ENCODE results near the gene TTC9. TPM values are rescaled to one million over a fixed set of nuclear protein-coding genes. Genes with fewer than 3 reads are reported as not detected.

The TTC9 gene
- total and polyA plus RNA-seq, 9 of the 15 experiments (the other 6 are each of a cell fraction or from before 2014, with no cell fraction given): 0.07 TPM; not detected in 8

- TF ChIP-seq, protein P1, sequence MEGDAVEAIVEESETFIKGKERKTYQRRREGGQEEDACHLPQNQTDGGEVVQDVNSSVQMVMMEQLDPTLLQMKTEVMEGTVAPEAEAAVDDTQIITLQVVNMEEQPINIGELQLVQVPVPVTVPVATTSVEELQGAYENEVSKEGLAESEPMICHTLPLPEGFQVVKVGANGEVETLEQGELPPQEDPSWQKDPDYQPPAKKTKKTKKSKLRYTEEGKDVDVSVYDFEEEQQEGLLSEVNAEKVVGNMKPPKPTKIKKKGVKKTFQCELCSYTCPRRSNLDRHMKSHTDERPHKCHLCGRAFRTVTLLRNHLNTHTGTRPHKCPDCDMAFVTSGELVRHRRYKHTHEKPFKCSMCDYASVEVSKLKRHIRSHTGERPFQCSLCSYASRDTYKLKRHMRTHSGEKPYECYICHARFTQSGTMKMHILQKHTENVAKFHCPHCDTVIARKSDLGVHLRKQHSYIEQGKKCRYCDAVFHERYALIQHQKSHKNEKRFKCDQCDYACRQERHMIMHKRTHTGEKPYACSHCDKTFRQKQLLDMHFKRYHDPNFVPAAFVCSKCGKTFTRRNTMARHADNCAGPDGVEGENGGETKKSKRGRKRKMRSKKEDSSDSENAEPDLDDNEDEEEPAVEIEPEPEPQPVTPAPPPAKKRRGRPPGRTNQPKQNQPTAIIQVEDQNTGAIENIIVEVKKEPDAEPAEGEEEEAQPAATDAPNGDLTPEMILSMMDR (IDR thresholded peaks at IDR 0.05 in 2 of 3, conservative IDR thresholded peaks at IDR 0.05 in 1 of 3; ENCODE audit: insufficient read depth in 2 of 3, low read depth in 1 of 3, low read length in 3 of 3): peak; percentile 37 to 59 (median 55); a peak in 5 of 6 replicates
These were observed 19.5 kb upstream of the TTC9 start (continued) for GRCh38 chr14:70622111-70622712.

DNA sequence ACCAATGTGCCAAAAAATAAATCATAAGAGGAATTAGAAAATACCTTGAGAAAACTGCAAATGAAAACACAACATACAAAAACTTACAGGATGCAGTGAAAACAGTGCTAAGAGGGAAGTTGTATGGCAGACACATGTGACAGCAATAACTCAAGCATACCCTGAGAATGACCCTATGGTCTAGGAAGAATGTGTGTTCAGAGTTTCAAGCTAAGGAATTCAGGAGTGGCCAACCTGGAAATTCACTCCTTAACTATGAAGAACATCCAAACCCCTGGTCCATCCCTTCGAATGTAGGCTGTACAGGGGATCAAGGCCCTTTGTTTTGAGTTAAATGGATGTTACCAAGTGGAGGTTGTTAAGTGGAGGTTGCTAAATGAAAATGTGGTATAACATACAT lies 16.7 kb upstream of the TTC9 start:
- FAIRE-seq: no peak
- POLR2A ChIA-PET: no interaction called here
- Histone ChIP-seq H3K4me2 (ENCODE audit: insufficient read depth, low read length) (no peak overlapping the region), H3K4me3 (no peak overlapping the region), H3K9me3 (replicated peaks; ENCODE audit: control insufficient read depth, insufficient read depth, low read depth, low read length) (no peaks in the 10 kb centered on the region), H3K36me3 (ENCODE audit: control insufficient read depth, insufficient read depth, low read length) (no peaks in the 10 kb centered on the region), H3K27me3 (ENCODE audit: control insufficient read depth in 2 of 2, insufficient read depth in 2 of 2, low read length in 2 of 2) (no peaks in the 10 kb centered on the region), H4K20me1 (replicated peaks; ENCODE audit: control insufficient read depth, insufficient read depth, low read length) (no peaks in the 10 kb centered on the region), H3K9me1 (ENCODE audit: control insufficient read depth, insufficient read depth, low read length) (no peaks in the 10 kb centered on the region), H3K4me1 (replicated peaks in 1 of 2; ENCODE audit: control insufficient read depth in 2 of 2, insufficient read depth in 2 of 2, low read length in 2 of 2) (no peaks in the 10 kb centered on the region), H3K27ac (ENCODE audit: extremely low read depth, low read depth, low read length) (no peak overlapping the region), H3K9ac (ENCODE audit: insufficient read depth in 1 of 2, low read depth in 2 of 2, low read length in 2 of 2) (no peak overlapping the region), H3K79me2 (ENCODE audit: control insufficient read depth, insufficient read depth, low read length) (no peaks in the 10 kb centered on the region), H2AFZ (ENCODE audit: low read depth, low read length) (no peak overlapping the region)
- in situ Hi-C loops (cut with MboI): no loop called here
- 0% methylated on average over 1 of the region's 1 CpG for WGBS (ENCODE audit: insufficient coverage, low coverage, missing lambda C conversion rate)
- DNase-seq (ENCODE audit: extremely low read depth in 1 of 4, low spot score in 3 of 4): no peak
- BruUV-seq (replicated peaks): no TSS peak
- intact Hi-C loops (cut with micrococcal nuclease): loop anchor here (10.0 kb wide), 1 partner anchor 90 kb away; no protein-coding TSS in a partner anchor
- CTCF ChIA-PET (ENCODE audit: low intra/inter-chr PET ratio): no interaction called here
- ATAC-seq: no peak
- TF ChIP-seq MIER1 (IDR thresholded peaks at IDR 0.05; ENCODE audit: low read depth): no peak
- TF ChIP-seq, protein P2, sequence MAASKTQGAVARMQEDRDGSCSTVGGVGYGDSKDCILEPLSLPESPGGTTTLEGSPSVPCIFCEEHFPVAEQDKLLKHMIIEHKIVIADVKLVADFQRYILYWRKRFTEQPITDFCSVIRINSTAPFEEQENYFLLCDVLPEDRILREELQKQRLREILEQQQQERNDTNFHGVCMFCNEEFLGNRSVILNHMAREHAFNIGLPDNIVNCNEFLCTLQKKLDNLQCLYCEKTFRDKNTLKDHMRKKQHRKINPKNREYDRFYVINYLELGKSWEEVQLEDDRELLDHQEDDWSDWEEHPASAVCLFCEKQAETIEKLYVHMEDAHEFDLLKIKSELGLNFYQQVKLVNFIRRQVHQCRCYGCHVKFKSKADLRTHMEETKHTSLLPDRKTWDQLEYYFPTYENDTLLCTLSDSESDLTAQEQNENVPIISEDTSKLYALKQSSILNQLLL (CRISPR knock-in tag; IDR thresholded peaks at IDR 0.05; ENCODE audit: borderline replicate concordance): no peak
- no peak for TF ChIP-seq ZNF24 (IDR thresholded peaks at IDR 0.05)
- TF ChIP-seq ZNF12 (CRISPR knock-in tag; IDR thresholded peaks at IDR 0.05): no peak
- no peak for TF ChIP-seq TCF7 (IDR thresholded peaks at IDR 0.05; ENCODE audit: borderline replicate concordance)
- no peak for TF ChIP-seq GABPA (tag; conservative IDR thresholded peaks at IDR 0.05; ENCODE audit: low read depth)
- TF ChIP-seq PKNOX1 (IDR thresholded peaks at IDR 0.05): no peak
- no peak for TF ChIP-seq ZNF184 (CRISPR knock-in tag; IDR thresholded peaks at IDR 0.05)
- TF ChIP-seq MAFF (IDR thresholded peaks at IDR 0.05; ENCODE audit: low read length): no peak
- no peak for TF ChIP-seq NELFE (IDR thresholded peaks at IDR 0.05; ENCODE audit: insufficient read depth, insufficient read length)
- no peak for TF ChIP-seq CEBPZ (IDR thresholded peaks at IDR 0.05; ENCODE audit: borderline replicate concordance, low read depth, low read length)
- TF ChIP-seq ZNF79 (CRISPR knock-in tag; IDR thresholded peaks at IDR 0.05; ENCODE audit: low read depth): no peak
- no peak for TF ChIP-seq GTF2F1 (IDR thresholded peaks at IDR 0.05; ENCODE audit: low read depth, low read length)
